Keratinocyte (primary cell): ENCODE results near the gene ZNF235. TPM values are rescaled to one million over a fixed set of nuclear protein-coding genes. Genes with fewer than 3 reads are reported as not detected.
"Not testable (repeated sequence)": the region's sequence is repeated elsewhere in the genome, so short reads cannot be mapped to it uniquely, and the experiment has no call there.

Experiments
- DNase-seq: peaks from one replicate; pipeline ENCODE4 v3.0.0-alpha.2; 2011; ENCODE audit warnings: low read depth, missing footprints, low spot score
- FAIRE-seq: peaks from 2 replicates; lab custom pipeline; 2011; peaks lifted over from hg19 to GRCh38; lab: Jason Lieb, UNC
- H2AFZ ChIP-seq: 2 replicates; pipeline ENCODE4 v1.6.0; 2012; ENCODE audit warnings: low read length, control low read depth, inconsistent platforms; ENCODE audit not compliant: control insufficient read depth
- H3K27ac ChIP-seq: 2 replicates; pipeline ENCODE4 v1.5.1; 2011; ENCODE audit warnings: low read length; ENCODE audit not compliant: control insufficient read depth, insufficient read depth
- H3K27me3 ChIP-seq: 3 replicates; pipeline ENCODE4 v1.6.0; 2011; ENCODE audit warnings: low read length; ENCODE audit not compliant: control insufficient read depth, insufficient read depth; ENCODE audit errors: extremely low read depth
- H3K36me3 ChIP-seq, 2 experiments: 2 replicates in 1 of 2; 3 replicates in 1 of 2; pipeline ENCODE4 v1.5.1; 2011; ENCODE audit warnings: low read length in 2 of 2, mild to moderate bottlenecking in 1 of 2; ENCODE audit not compliant: control insufficient read depth in 2 of 2, insufficient read depth in 2 of 2; ENCODE audit errors: extremely low read depth in 1 of 2
- H3K4me1 ChIP-seq: 3 replicates; pipeline ENCODE4 v1.5.1; 2011; ENCODE audit warnings: low read length; ENCODE audit not compliant: control insufficient read depth, insufficient read depth; ENCODE audit errors: extremely low read depth
- H3K4me2 ChIP-seq: 3 replicates; pipeline ENCODE4 v1.6.0; 2011; ENCODE audit warnings: low read depth, low read length; ENCODE audit not compliant: control insufficient read depth, insufficient read depth; ENCODE audit errors: extremely low read depth
- H3K4me3 ChIP-seq, 3 experiments: fragments of 200-600 bp in 1 of 3; sonication (generic) in 1 of 3; 2 replicates in 2 of 3; 3 replicates in 1 of 3; pipeline ENCODE4 v1.5.1; 2011 to 2016; ENCODE audit warnings: low read length in 3 of 3, mild to moderate bottlenecking in 3 of 3, control low read depth in 2 of 3, inconsistent platforms in 1 of 3, low read depth in 1 of 3, mixed read lengths in 1 of 3, mixed run types in 1 of 3, moderate library complexity in 1 of 3; ENCODE audit not compliant: control insufficient read depth in 2 of 3, insufficient read depth in 2 of 3; ENCODE audit errors: extremely low read depth in 1 of 3
- H3K79me2 ChIP-seq: 2 replicates; pipeline ENCODE4 v1.6.0; 2012; ENCODE audit warnings: low read length; ENCODE audit not compliant: control insufficient read depth, insufficient read depth
- H3K9ac ChIP-seq: 3 replicates; pipeline ENCODE4 v1.6.0; 2011; ENCODE audit warnings: low read length; ENCODE audit not compliant: control insufficient read depth, insufficient read depth; ENCODE audit errors: extremely low read depth
- H3K9me1 ChIP-seq: 3 replicates; pipeline ENCODE4 v1.6.0; 2011; ENCODE audit warnings: low read length; ENCODE audit not compliant: control insufficient read depth, insufficient read depth; ENCODE audit errors: extremely low read depth
- H3K9me3 ChIP-seq: 2 replicates; pipeline ENCODE4 v1.5.1; 2012; ENCODE audit warnings: low read depth, low read length; ENCODE audit not compliant: control insufficient read depth
- H4K20me1 ChIP-seq: 3 replicates; pipeline ENCODE4 v1.6.0; 2011; ENCODE audit warnings: low read length; ENCODE audit not compliant: control insufficient read depth, insufficient read depth; ENCODE audit errors: extremely low read depth
- EZH2 ChIP-seq: IDR thresholded peaks from one replicate; pipeline ENCODE4 v1.6.1; 2012; ENCODE audit warnings: inconsistent platforms, mild to moderate bottlenecking, low read length, moderate library complexity
- dilution Hi-C: fragments of 300-500 bp; cut with MboI; formaldehyde crosslinking; loops from one replicate; pipeline ENCODE4 v1.7.0; 2020; ENCODE audit warnings: low sequenced_read_pairs; ENCODE audit not compliant: extremely low pct_ligation_motif_present
- polyA plus RNA-seq, 5 experiments: library from polyadenylated mRNA; depleted of rRNA in 3 of 5; stranded (reverse) in 3 of 5; stranded (forward) in 1 of 5; unstranded in 1 of 5; fragments of >200 nt; gene quantifications; 1 replicate in 1 of 5; 2 replicates in 3 of 5; 3 replicates in 1 of 5; pipeline versions ENCODE4 v1.2.1 to v1.2.3, GENCODE V29; 2011 to 2012; ENCODE audit warnings: missing spikeins in 2 of 5, low read depth in 1 of 5, low replicate concordance in 1 of 5
- TF ChIP-seq, protein P1 (sequence below), 3 experiments: IDR thresholded peaks in 1 of 3; conservative IDR thresholded peaks in 1 of 3; optimal IDR thresholded peaks in 1 of 3; 2 replicates in 2 of 3; 3 replicates in 1 of 3; pipeline versions ENCODE3 to v1.5.1; 2011; ENCODE audit warnings: low read length in 3 of 3, mild to moderate bottlenecking in 3 of 3, moderate library complexity in 2 of 3, control low read depth in 1 of 3, inconsistent platforms in 1 of 3; ENCODE audit not compliant: insufficient read depth in 2 of 3; ENCODE audit errors: extremely low read depth in 1 of 3

Gene ZNF235
- polyA plus RNA-seq, 1 donor (not counting 4 experiments of a cell fraction or from before 2014, with no cell fraction given): 6.1 TPM

DNA sequence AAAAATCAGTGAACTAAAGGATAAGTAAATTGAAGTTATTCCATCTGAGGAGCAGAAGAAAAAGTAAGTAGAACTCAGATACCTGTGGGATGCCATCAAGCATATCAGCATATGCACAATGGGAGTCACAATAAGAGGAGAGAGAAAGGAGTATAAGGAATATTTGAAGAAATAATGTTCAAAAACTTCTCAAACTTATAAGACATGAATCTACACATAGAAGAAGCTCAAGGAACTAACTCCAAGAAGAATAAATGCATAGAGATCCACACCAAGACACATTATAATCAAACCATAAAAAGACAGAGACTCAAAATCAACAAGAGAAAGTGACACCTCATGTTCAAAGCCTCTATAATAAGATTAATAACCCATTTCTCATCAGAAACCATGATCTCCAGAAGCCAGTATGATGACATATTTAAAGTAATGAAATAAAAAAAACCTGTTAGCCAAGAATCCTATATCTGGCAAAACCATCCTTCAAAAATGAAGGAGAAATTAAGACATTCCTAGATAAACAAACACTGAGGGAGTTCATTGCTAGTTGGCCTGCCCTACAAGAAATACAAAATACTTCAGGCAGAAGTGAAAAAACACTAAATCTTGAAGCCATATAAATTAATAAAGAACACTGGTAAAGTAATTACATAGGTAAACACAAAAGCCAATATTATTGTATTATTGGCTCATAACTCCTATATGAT, 49.0 kb downstream of the ZNF235 start:
- Histone ChIP-seq H3K9ac (no peak overlapping the region), H3K9me1 (no peaks in the 10 kb centered on the region), H3K27me3 (no peaks in the 10 kb centered on the region), H3K79me2 (no peaks in the 10 kb centered on the region), H4K20me1 (no peaks in the 10 kb centered on the region), H3K4me2 (no peak overlapping the region), H2AFZ (no peak overlapping the region), H3K4me1 (peaks cover 6% of the 10 kb centered on the region), H3K27ac (no peak overlapping the region), H3K4me3 (no peak overlapping the region), H3K36me3 (no peaks in the 10 kb centered on the region), H3K9me3 (no peaks in the 10 kb centered on the region)
- TF ChIP-seq EZH2: no peak
- TF ChIP-seq, protein P1, sequence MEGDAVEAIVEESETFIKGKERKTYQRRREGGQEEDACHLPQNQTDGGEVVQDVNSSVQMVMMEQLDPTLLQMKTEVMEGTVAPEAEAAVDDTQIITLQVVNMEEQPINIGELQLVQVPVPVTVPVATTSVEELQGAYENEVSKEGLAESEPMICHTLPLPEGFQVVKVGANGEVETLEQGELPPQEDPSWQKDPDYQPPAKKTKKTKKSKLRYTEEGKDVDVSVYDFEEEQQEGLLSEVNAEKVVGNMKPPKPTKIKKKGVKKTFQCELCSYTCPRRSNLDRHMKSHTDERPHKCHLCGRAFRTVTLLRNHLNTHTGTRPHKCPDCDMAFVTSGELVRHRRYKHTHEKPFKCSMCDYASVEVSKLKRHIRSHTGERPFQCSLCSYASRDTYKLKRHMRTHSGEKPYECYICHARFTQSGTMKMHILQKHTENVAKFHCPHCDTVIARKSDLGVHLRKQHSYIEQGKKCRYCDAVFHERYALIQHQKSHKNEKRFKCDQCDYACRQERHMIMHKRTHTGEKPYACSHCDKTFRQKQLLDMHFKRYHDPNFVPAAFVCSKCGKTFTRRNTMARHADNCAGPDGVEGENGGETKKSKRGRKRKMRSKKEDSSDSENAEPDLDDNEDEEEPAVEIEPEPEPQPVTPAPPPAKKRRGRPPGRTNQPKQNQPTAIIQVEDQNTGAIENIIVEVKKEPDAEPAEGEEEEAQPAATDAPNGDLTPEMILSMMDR (optimal IDR thresholded peaks at IDR 0.05 in 1 of 3, IDR thresholded peaks at IDR 0.05 in 1 of 3, conservative IDR thresholded peaks at IDR 0.05 in 1 of 3; ENCODE audit: extremely low read depth in 1 of 3, insufficient read depth in 2 of 3, low read length in 3 of 3): no peak
- dilution Hi-C loops: no loop called here
- DNase-seq (no peak), FAIRE-seq (no peak)

DNA sequence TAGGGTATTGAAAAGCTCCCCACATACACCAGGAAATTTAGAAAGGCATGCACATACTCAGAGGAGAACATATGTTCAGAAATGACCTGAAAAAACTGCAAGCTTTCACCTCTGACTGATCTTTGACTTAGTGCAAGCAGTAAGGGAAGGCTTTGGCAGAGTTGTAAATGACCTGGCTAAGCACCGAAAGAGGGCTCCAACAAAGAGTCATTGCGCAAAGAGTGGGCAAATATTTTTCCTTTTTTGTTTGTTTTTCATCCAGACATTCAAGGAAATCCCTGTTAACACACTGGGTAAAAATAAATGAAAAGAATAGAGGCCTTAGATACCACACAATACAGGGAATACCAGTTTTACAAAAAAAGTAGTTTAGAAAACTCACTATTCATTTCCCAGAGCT, 50.3 kb downstream of the ZNF235 start:
- H3K4me2 ChIP-seq: no peak overlapping the region
- H4K20me1 ChIP-seq: no peaks in the 10 kb centered on the region
- no peak overlapping the region for H3K9ac ChIP-seq
- no peak overlapping the region for H3K4me3 ChIP-seq
- H3K9me3 ChIP-seq: peaks cover 2% of the 10 kb centered on the region
- no peaks in the 10 kb centered on the region for H3K27me3 ChIP-seq
- H2AFZ ChIP-seq: no peak overlapping the region
- no peaks in the 10 kb centered on the region for H3K79me2 ChIP-seq
- H3K9me1 ChIP-seq: no peaks in the 10 kb centered on the region
- FAIRE-seq: no peak
- no peaks in the 10 kb centered on the region for H3K36me3 ChIP-seq
- no peaks in the 10 kb centered on the region for H3K4me1 ChIP-seq
- no peak for TF ChIP-seq EZH2
- TF ChIP-seq, protein P1 (optimal IDR thresholded peaks at IDR 0.05 in 1 of 3, IDR thresholded peaks at IDR 0.05 in 1 of 3, conservative IDR thresholded peaks at IDR 0.05 in 1 of 3; ENCODE audit: extremely low read depth in 1 of 3, insufficient read depth in 2 of 3, low read length in 3 of 3): no peak
- dilution Hi-C loops: no loop called here
- no peak overlapping the region for H3K27ac ChIP-seq
- no peak for DNase-seq

DNA sequence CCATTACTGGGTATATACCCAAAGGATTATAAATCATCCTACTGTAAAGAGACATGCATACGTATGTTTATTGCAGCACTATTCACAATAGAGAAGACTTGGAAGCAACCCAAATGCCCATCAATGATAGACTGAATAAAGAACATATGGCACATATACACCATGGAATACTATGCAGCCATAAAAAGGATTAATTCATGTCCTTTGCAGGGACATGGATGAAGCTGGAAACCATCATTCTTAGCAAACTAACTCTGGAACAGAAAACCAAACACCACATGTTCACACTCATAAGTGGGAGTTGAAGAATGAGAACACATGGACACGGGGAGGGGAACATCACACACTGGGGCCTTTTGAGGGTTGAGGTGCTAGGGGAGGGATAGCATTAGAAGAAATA, 51.4 kb downstream of the ZNF235 start:
- FAIRE-seq, H3K79me2 ChIP-seq, dilution Hi-C loops, H3K4me2 ChIP-seq, H3K27ac ChIP-seq, H3K9me3 ChIP-seq, H3K4me1 ChIP-seq, H3K9me1 ChIP-seq, H3K36me3 ChIP-seq, H3K27me3 ChIP-seq, H2AFZ ChIP-seq, DNase-seq, H3K4me3 ChIP-seq, H4K20me1 ChIP-seq, H3K9ac ChIP-seq: not testable (repeated sequence)

DNA sequence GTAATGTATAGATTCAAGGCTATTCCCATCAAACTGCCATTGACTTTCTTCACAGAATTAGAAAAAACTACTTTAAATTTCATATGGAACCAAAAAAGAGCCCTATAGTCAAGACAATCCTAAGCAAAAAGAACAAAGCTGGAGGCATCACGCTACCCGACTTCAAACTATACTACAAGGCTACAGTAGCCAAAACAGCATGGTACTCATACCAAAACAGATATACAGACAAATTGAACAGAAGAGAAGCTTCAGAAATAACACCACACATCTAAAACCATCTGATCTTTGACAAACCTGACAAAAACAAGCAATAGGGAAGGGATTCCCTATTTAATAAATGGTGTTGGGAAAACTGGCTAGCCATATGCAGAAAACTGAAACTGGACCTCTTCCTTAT, 52.5 kb downstream of the ZNF235 start:
- H3K9me1 ChIP-seq, H3K27me3 ChIP-seq, H2AFZ ChIP-seq, H3K27ac ChIP-seq, H3K9me3 ChIP-seq, H3K79me2 ChIP-seq, dilution Hi-C loops, H3K36me3 ChIP-seq, DNase-seq, FAIRE-seq, H3K4me2 ChIP-seq, H3K9ac ChIP-seq, H3K4me3 ChIP-seq, H3K4me1 ChIP-seq, H4K20me1 ChIP-seq: not testable (repeated sequence)
